T-helper 17 cell (primary cell): Measurements from ENCODE around the gene ARL15. TPM values are rescaled to one million over a fixed set of nuclear protein-coding genes. Genes with fewer than 3 reads are reported as not detected.

Experiments
- ATAC-seq: fragments of 150-1000 bp; cut with Tn5 transposase; 2 replicates; pipeline ENCODE4 v1.10.0; 2021; ENCODE audit warnings: mild to moderate bottlenecking, moderate library complexity
- DNase-seq, 3 donors: peaks; one replicate each; pipeline versions ENCODE4 v3.0.0 to v3.0.0-alpha.2; 2020 to 2021
- H3K9me3 ChIP-seq: one replicate; pipeline ENCODE4 v1.7.0; 2013; ENCODE audit warnings: low read length, mild to moderate bottlenecking; ENCODE audit not compliant: control insufficient read depth, poor library complexity, severe bottlenecking
- H3K27ac Mint-ChIP-seq: one replicate; pipeline ENCODE4 v1.8.0; 2022; ENCODE audit warnings: mild to moderate bottlenecking, moderate library complexity, mixed read lengths
- H3K27me3 Mint-ChIP-seq: one replicate; pipeline ENCODE4 v1.8.0; 2022; ENCODE audit warnings: mixed read lengths
- H3K36me3 Mint-ChIP-seq: one replicate; pipeline ENCODE4 v1.8.0; 2022; ENCODE audit warnings: low read depth, mixed read lengths
- H3K4me1 Mint-ChIP-seq: one replicate; pipeline ENCODE4 v1.8.0; 2022; ENCODE audit warnings: mild to moderate bottlenecking, mixed read lengths
- H3K4me3 Mint-ChIP-seq: one replicate; pipeline ENCODE4 v1.8.0; 2022; ENCODE audit warnings: mild to moderate bottlenecking, moderate library complexity, mixed read lengths
- total RNA-seq, 4 donors: library from RNA in 2 of 4; stranded (reverse) in 2 of 4; gene quantifications; one replicate each; pipeline ENCODE4 v1.2.3 and lab custom pipeline; 2022 to 2026

Gene ARL15
- total RNA-seq, 2 donors from 2014 or later = 17.7 to 24.6 TPM

DNA sequence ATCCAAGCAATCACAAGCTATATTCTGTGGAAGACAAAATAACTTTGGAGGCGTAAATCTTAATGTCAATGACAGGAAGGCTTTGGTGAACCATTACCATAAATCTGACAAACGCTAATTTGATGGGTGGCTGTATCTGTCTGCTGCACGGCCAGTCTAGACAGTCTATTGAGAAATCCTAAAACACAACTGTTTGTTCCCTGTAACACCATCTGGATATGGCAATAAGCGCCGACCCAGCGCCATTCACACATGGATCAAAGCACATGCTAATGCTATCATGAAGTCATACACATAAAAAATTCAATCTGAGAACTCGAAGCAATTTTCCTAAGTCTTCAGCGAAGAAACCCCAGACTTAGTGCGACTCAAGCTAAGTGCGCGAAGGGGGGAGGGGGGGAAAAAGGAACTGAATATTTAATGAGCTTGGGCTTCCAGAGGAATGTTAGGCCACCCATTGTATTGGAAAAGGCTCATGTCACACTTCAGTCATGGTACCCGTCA is 95.1 kb downstream of the ARL15 start:
- no peaks in the 10 kb centered on the region for H3K9me3 ChIP-seq
- H3K27me3 Mint-ChIP-seq = no peaks in the 10 kb centered on the region
- no peak overlapping the region for H3K27ac Mint-ChIP-seq
- peaks cover 18% of the 10 kb centered on the region for H3K4me1 Mint-ChIP-seq
- H3K36me3 Mint-ChIP-seq = peaks cover 2% of the 10 kb centered on the region
- no peak overlapping the region for H3K4me3 Mint-ChIP-seq
- ATAC-seq = no peak
- no peak for DNase-seq

DNA sequence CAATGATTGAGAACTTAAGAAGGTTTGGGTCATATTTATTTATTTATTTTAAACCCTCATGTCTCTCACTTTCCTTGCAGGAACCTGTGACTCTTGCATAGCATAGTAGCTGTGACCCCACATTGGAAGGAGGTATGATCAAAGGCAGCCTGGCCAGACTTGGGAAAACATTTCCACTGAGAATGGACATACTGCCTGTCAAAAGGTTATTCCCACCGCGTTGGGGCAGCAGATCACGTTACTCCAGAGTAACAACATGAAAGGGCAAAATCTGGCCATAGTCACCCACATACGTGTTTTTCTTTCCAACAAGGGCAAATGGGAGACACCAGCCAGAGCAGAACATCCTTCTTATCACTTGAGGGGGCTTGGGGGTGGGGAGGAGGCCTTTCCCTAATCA is 95.7 kb downstream of the ARL15 start:
- no peak overlapping the region for H3K27ac Mint-ChIP-seq
- peaks cover 2% of the 10 kb centered on the region for H3K36me3 Mint-ChIP-seq
- no peak for ATAC-seq

DNA sequence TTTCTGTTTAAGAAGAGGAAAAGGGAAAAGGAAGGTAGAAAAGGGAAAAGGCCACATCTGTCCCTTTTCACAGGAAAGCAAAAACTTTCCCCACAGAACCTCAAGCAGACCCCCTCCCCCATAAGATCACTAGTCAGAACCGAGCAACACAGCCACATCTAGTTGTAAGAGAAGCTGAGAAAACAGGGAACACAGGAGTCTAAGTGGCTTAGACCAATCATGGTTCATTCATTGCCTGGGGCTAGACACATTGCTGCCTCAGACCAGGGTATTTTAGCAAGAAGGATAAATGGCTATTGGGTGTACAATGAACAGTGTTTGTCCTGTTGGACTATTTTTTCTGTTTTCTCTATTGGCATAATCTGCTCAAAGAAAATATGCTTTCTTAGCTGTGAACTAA is 98.0 kb downstream of the ARL15 start:
- Mint-ChIP-seq H3K4me3 (no peak overlapping the region), H3K36me3 (peaks cover 2% of the 10 kb centered on the region), H3K4me1 (peaks cover 17% of the 10 kb centered on the region), H3K27ac (no peak overlapping the region), H3K27me3 (no peaks in the 10 kb centered on the region)
- no peaks in the 10 kb centered on the region for H3K9me3 ChIP-seq
- DNase-seq (no peak), ATAC-seq (no peak)

More for the DNA sequence above, 95.7 kb downstream of the ARL15 start:
- H3K4me3 Mint-ChIP-seq = no peak overlapping the region
- no peak for DNase-seq
- no peaks in the 10 kb centered on the region for H3K9me3 ChIP-seq
- no peaks in the 10 kb centered on the region for H3K27me3 Mint-ChIP-seq
- H3K4me1 Mint-ChIP-seq = peaks cover 18% of the 10 kb centered on the region

DNA sequence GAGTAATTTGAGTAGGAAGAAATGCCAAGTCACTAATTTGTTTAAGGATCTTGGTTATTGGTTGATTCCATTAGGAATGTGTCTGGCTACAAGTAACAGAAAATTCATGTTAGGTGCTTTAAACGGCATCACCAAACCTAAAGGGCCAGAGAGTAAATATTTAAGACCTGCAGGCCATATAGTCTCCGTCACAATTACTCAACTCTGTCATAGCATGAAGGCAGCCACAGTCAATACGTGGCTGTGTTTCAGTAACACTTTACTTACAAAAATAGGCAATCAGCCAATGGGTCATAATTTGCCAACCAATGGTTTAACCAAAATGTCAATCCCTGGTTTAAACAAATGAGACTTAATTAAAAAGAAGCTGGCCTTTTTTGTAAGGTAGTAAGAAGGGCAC is 98.5 kb downstream of the ARL15 start:
- ATAC-seq = no peak
- DNase-seq = no peak
- Mint-ChIP-seq H3K4me3 (no peak overlapping the region), H3K4me1 (peaks cover 20% of the 10 kb centered on the region), H3K36me3 (peaks cover 2% of the 10 kb centered on the region), H3K27ac (no peak overlapping the region), H3K27me3 (no peaks in the 10 kb centered on the region)
- no peaks in the 10 kb centered on the region for H3K9me3 ChIP-seq

DNA sequence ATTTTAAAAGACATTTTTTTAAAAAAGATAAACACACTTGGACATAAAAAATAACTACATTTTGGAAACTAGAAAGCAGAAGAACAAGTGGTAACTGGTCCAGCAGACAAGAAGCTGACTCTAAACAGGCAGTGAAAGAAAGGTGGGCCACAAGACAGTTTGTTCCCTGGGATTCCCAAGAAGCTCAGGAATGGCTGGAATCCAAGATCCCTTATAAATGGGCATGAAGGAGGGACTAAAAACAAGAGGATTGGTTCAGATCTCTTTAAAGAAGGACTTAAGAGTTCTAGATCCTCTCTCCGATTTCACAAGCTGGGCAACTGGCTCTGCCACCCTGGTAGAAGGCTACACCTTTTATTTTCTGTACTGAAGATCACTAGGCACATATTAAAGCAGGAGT is 102.8 kb downstream of the ARL15 start:
- no peaks in the 10 kb centered on the region for H3K9me3 ChIP-seq
- no peak overlapping the region for H3K27ac Mint-ChIP-seq
- DNase-seq (no peak), ATAC-seq (no peak)
- no peak overlapping the region for H3K4me3 Mint-ChIP-seq
- no peaks in the 10 kb centered on the region for H3K27me3 Mint-ChIP-seq
- H3K4me1 Mint-ChIP-seq = peaks cover 14% of the 10 kb centered on the region
- no peaks in the 10 kb centered on the region for H3K36me3 Mint-ChIP-seq

DNA sequence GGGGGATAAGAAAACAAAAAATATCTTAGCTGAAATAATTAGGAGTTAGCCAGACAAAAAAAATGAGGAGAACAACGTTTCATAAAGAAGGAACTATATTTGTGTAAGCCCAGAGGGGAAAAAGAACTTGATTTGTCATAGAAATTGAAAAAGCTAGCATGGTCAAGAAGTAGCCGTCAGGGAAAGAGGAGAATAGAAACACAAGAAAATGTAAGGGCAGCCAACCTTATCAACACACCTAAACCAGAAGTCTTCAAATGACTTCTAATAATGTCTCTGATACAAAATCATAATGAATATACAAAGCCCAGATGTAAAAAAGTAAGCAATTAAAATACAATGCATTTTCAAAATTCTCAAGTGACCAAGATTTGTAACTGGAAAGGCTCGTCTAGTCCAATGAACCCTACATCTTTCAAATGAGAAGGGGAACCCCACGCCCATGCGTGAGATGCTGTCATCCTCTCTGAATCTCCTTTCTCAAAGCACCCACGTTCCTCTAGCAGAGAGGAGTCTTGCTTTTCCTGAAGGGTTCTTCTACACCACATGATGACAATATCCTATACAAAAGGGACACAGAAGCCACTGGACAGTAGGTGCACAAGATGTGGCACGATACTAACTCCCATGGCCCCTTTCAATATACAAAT is 103.7 kb downstream of the ARL15 start:
- DNase-seq (no peak), ATAC-seq (no peak)
- Mint-ChIP-seq H3K4me1 (peaks cover 10% of the 10 kb centered on the region), H3K27me3 (no peaks in the 10 kb centered on the region), H3K4me3 (no peak overlapping the region), H3K36me3 (no peaks in the 10 kb centered on the region), H3K27ac (peak overlapping the region; percentile 4)
- H3K9me3 ChIP-seq = no peaks in the 10 kb centered on the region

DNA sequence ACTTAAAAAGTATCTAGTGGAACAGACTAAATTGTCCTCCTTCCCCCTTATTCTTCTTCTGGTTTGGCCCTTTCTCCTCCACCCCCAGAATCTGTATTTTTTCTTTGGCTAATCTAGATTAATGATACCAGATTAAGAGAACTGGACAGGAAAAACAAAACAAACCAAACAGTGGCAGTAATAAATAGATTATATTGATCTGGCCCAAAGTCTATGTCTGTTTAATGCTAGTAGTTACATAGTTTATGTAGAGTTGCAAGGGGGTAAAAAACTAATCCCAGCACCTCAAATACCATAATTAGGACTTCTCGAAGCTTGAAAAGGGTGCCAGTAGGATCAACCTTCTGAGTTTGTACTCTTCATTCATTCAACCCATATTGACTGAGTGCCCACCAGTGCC is 104.5 kb downstream of the ARL15 start:
- no peaks in the 10 kb centered on the region for H3K36me3 Mint-ChIP-seq
- peaks cover 8% of the 10 kb centered on the region for H3K4me1 Mint-ChIP-seq
- H3K27me3 Mint-ChIP-seq = no peaks in the 10 kb centered on the region
- peak overlapping the region; percentile 4 for H3K27ac Mint-ChIP-seq
- ATAC-seq (no peak), DNase-seq (no peak)
- H3K9me3 ChIP-seq = no peaks in the 10 kb centered on the region
- H3K4me3 Mint-ChIP-seq = no peak overlapping the region

DNA sequence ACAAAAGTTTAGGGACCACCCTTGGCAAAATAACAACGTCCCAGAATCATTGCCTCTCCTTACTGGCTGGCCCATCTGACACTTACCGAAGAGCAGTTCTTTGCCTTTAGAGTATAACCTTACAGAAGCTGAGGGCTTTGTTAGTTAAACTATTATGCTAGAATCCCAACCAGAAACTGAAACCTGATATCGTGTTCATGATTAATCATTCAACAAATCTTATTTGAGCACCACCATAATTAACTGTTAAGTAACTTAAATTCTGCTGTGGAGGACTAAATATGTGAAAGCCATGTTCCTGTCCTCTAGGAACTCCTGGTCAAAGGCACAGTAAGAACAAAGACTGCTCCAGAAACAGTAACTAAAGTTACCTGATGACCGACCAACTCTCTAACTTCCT is 104.9 kb downstream of the ARL15 start:
- Mint-ChIP-seq H3K27me3 (no peaks in the 10 kb centered on the region), H3K27ac (no peak overlapping the region), H3K36me3 (no peaks in the 10 kb centered on the region), H3K4me3 (no peak overlapping the region), H3K4me1 (peaks cover 8% of the 10 kb centered on the region)
- no peak for DNase-seq
- no peak for ATAC-seq
- H3K9me3 ChIP-seq = no peaks in the 10 kb centered on the region

DNA sequence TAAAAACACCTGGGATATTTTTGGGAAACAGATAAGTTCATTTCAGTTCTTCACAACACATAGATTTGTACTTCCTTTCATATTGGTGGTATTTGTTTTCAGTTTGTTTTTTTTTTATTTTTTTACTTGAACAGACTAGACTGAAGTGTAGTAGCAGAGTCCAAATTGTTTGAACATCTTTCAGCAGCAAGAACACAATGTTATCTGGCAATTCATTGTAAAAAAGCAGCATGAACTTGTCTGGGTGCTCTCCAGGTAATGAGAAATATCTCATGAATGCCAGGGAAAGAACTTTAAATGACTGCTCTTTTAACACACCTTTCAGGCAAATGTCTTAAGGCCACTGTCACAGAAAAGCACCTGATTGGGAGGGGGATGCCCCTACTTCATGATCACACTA is 113.4 kb downstream of the ARL15 start:
- Mint-ChIP-seq H3K4me1 (peaks cover 18% of the 10 kb centered on the region), H3K27ac (no peak overlapping the region), H3K27me3 (no peaks in the 10 kb centered on the region), H3K4me3 (no peak overlapping the region), H3K36me3 (no peaks in the 10 kb centered on the region)
- no peak for ATAC-seq
- H3K9me3 ChIP-seq = no peaks in the 10 kb centered on the region
- DNase-seq = no peak

DNA sequence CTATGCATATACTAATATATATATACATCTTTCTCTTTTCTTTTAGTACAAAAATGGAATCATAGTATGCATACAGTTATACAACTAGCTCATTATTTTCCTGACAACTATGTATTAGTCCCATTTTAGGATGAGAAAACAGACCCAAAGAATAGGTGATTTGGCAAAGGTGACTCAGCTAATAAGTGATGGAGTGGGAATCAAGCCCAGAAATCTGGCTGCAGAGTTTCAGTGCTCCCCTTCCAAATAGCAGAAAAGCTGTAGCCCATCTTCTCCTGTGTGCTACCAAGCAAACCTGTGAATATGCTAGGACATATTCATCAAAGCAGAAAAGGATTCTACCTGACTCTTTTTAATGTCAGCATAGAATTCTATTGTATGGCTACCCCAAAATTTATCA is 114.7 kb downstream of the ARL15 start:
- H3K27me3 Mint-ChIP-seq = no peaks in the 10 kb centered on the region
- H3K4me1 Mint-ChIP-seq = peaks cover 22% of the 10 kb centered on the region
- no peaks in the 10 kb centered on the region for H3K36me3 Mint-ChIP-seq
- DNase-seq (no peak), ATAC-seq (no peak)
- no peaks in the 10 kb centered on the region for H3K9me3 ChIP-seq
- H3K4me3 Mint-ChIP-seq = no peak overlapping the region
- H3K27ac Mint-ChIP-seq = no peak overlapping the region

DNA sequence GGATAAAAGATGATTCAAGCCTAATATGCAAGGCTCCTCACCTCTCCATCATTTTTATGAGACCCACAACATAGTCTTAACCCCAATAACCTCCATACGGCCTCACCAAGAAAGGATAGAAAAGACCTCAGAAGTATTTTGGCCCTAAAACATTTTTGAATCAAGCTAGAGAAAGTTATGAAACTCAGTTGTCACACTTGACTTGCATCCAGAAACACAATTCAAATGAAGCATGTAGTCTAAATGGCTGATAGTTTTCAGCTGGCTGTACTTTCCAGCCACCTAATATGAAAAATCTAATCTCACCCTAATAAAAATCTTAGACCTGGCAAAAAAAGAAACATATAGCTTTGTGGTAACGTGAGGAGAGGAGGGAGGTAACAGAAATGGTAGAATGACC is 116.1 kb downstream of the ARL15 start:
- Mint-ChIP-seq H3K27me3 (no peaks in the 10 kb centered on the region), H3K27ac (no peak overlapping the region), H3K36me3 (no peaks in the 10 kb centered on the region), H3K4me1 (peaks cover 24% of the 10 kb centered on the region), H3K4me3 (no peak overlapping the region)
- no peaks in the 10 kb centered on the region for H3K9me3 ChIP-seq
- DNase-seq = no peak
- ATAC-seq = no peak

DNA sequence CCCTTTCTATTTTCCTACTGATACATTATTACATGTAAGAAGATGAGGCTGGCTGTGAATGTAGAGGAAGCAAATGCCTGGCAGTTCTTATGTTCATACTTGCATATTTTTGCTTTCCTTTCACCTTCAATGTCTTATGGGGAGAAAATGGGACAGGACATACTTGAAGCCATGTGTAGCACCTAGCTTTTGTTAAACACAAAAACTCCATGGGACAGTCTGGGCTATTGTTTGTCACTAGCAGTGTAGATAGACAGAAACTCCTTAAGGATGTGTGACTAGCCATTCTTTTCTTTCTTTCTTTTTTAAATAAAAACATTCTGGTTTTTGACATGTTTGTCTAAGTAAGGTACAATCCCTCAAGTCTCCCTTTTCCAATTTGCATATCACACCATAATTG is 122.7 kb downstream of the ARL15 start:
- Mint-ChIP-seq H3K27me3 (no peaks in the 10 kb centered on the region), H3K27ac (no peak overlapping the region), H3K4me1 (peaks cover 11% of the 10 kb centered on the region), H3K4me3 (no peak overlapping the region), H3K36me3 (peaks cover 3% of the 10 kb centered on the region)
- no peak for DNase-seq
- no peaks in the 10 kb centered on the region for H3K9me3 ChIP-seq
- no peak for ATAC-seq

DNA sequence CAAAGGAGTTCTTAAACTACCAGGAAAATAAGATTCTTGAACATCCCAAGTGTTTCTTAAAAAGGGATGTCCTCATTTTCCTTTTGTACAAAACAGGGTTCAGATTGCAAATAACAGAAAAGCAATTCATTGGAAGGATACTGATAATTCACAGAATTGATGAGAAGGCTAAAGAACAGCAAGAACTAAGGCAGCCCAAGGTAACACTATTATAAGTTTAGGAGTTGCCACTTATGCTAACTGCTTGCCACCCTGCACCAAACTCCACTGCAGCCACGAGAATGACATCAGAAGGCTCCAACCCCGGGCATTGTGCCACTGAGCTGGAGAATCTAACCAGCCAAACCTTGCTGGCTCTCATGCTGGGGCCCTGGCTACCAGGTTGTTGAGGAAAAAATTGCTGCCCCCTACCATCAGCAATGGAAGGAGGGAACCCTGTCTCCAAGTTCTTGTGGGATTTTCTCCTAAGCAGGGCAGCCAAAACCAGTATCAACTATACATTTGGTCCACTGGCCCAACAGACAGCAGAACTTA is 123.4 kb downstream of the ARL15 start:
- no peak overlapping the region for H3K27ac Mint-ChIP-seq
- no peak overlapping the region for H3K4me3 Mint-ChIP-seq
- DNase-seq (no peak), ATAC-seq (no peak)
- peaks cover 9% of the 10 kb centered on the region for H3K4me1 Mint-ChIP-seq
- no peaks in the 10 kb centered on the region for H3K27me3 Mint-ChIP-seq
- H3K36me3 Mint-ChIP-seq = peaks cover 3% of the 10 kb centered on the region
- no peaks in the 10 kb centered on the region for H3K9me3 ChIP-seq

DNA sequence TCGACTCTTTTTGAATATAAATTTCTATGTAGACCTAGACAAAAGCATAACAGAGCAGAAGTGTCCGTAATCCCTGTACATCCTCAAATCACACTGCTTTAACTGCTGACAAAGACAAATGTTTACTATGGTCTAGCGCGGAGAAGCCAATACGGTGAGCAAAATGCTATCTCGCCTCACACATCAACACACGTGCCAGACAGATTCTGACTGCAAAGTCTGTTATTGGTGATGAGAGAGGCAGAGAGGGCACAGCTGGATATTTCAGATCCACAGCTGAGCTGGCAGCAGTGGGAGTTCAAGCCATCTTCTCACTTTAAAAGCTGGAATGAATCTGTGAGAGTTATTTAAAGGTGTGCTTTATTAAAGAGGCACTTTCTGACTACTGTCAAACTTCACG is 124.3 kb downstream of the ARL15 start:
- Mint-ChIP-seq H3K4me1 (peaks cover 5% of the 10 kb centered on the region), H3K27me3 (no peaks in the 10 kb centered on the region), H3K4me3 (no peak overlapping the region)

More for the DNA sequence above, 124.3 kb downstream of the ARL15 start:
- ATAC-seq = no peak
- DNase-seq = no peak
- H3K27ac Mint-ChIP-seq = no peak overlapping the region
- H3K36me3 Mint-ChIP-seq = peaks cover 3% of the 10 kb centered on the region
- H3K9me3 ChIP-seq = no peaks in the 10 kb centered on the region
